ENCODE measurements around the gene DTNBP1.

DTNBP1 gene

GRCh38 chr6:15518878-15519277 is 143.9 kb downstream of the DTNBP1 start (continued):
- no peak for TF ChIP-seq ZBTB11 (tag by site-specific recombination; conservative IDR thresholded peaks at IDR 0.05; ENCODE audit: low read depth)
- TF ChIP-seq ZBTB21 (tag by site-specific recombination; IDR thresholded peaks at IDR 0.05): no peak

GRCh38 chr6:15518057-15518456 is 144.8 kb downstream of the DTNBP1 start:
- no peaks in the 10 kb centered on the region for H3K4me1 ChIP-seq (ENCODE audit: control insufficient read depth, insufficient read depth, low read length)
- POLR2A ChIA-PET: no interaction called here
- TF ChIP-seq ZEB2 (tag by site-specific recombination; IDR thresholded peaks at IDR 0.05) (no peak), ZNF623 (tag by site-specific recombination; IDR thresholded peaks at IDR 0.05) (no peak), ZNF426 (tag by site-specific recombination; IDR thresholded peaks at IDR 0.05) (no peak), ZNF48 (tag by site-specific recombination; IDR thresholded peaks at IDR 0.05) (no peak), ZNF10 (tag by site-specific recombination; IDR thresholded peaks at IDR 0.05) (0 out of 2 replicates have a peak, but pooled peaks have one; percentile 50), ZNF610 (tag by site-specific recombination; IDR thresholded peaks at IDR 0.05; ENCODE audit: borderline replicate concordance) (no peak), ZNF366 (tag by site-specific recombination; conservative IDR thresholded peaks at IDR 0.05) (no peak), GLIS2 (tag by site-specific recombination; IDR thresholded peaks at IDR 0.05) (no peak)
- CTCF ChIA-PET: interaction anchor here (1.3 kb wide), 1 partner anchor 105 kb away, joined by 4 read pairs; no protein-coding TSS in a partner anchor
- H3K27ac ChIP-seq (ENCODE audit: extremely low read depth, low read depth, low read length): no peak overlapping the region
- no peak overlapping the region for H3K4me3 ChIP-seq (ENCODE audit: low read depth, low read length)
- peaks cover 18 to 90% of the 10 kb centered on the region in 2 experiments for H3K36me3 ChIP-seq (ENCODE audit: control insufficient read depth in 2 of 2, insufficient read depth in 1 of 2, low read length in 2 of 2)
- no peaks in the 10 kb centered on the region for H3K9me3 ChIP-seq (ENCODE audit: control insufficient read depth, insufficient read depth, low read depth, low read length)

- Histone ChIP-seq H3K27ac (ENCODE audit: extremely low read depth, low read depth, low read length) (no peak overlapping the region), H3K36me3 (ENCODE audit: control insufficient read depth in 2 of 2, insufficient read depth in 1 of 2, low read length in 2 of 2) (peaks cover 18 to 90% of the 10 kb centered on the region in 2 experiments), H3K4me3 (ENCODE audit: low read depth, low read length) (no peak overlapping the region), H3K4me1 (ENCODE audit: control insufficient read depth, insufficient read depth, low read length) (no peaks in the 10 kb centered on the region), H3K9me3 (ENCODE audit: control insufficient read depth, insufficient read depth, low read depth, low read length) (no peaks in the 10 kb centered on the region)
- ChIA-PET CTCF (interaction anchor here (1.3 kb wide), 1 partner anchor 105 kb away, joined by 4 read pairs; no protein-coding TSS in a partner anchor), POLR2A (no interaction called here)
- TF ChIP-seq HOXC10 (CRISPR knock-in tag; IDR thresholded peaks at IDR 0.05) (no peak), ZNF426 (tag by site-specific recombination; IDR thresholded peaks at IDR 0.05) (no peak), ZNF707 (tag by site-specific recombination; IDR thresholded peaks at IDR 0.05) (no peak), SCRT1 (tag by site-specific recombination; IDR thresholded peaks at IDR 0.05; ENCODE audit: borderline replicate concordance) (no peak), TCF7L2 (IDR thresholded peaks at IDR 0.05; ENCODE audit: borderline replicate concordance, low read depth, low read length) (no peak), PRDM2 (tag by site-specific recombination; IDR thresholded peaks at IDR 0.05; ENCODE audit: borderline replicate concordance) (no peak), ZNF416 (tag by site-specific recombination; IDR thresholded peaks at IDR 0.05) (no peak), ZSCAN5A (tag by site-specific recombination; IDR thresholded peaks at IDR 0.05) (no peak), ZNF114 (tag by site-specific recombination; IDR thresholded peaks at IDR 0.05) (no peak), ZNF549 (tag by site-specific recombination; IDR thresholded peaks at IDR 0.05) (no peak), ZNF530 (tag by site-specific recombination; IDR thresholded peaks at IDR 0.05; ENCODE audit: low read depth) (no peak), ZBTB10 (tag by site-specific recombination; IDR thresholded peaks at IDR 0.05) (no peak)
Observed at GRCh38 chr6:15517600-15517999, 145.2 kb downstream of the DTNBP1 start.

Measured in HEK293 (cell line).